ENCODE results near the gene CTCF.

DNA sequence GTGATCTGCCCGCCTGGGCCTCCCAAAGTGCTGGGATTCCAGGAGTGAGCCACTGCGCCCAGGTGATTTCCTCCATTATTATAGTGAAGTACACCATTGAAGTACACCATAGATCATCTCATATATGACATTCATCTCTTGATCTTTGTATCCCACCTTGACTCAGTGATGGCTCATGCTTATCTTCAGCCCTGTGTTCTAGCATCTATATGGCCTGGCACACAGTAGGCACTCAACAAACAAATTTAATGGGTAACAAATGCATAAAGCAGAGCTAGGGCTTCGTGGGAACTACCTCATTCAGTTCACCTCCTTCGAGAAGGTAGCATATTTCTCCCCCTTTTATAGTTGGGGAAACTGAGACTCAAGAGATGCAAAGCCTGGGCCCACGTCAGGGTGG lies 103.3 kb downstream of the CTCF start:
- TF ChIP-seq, protein P1, sequence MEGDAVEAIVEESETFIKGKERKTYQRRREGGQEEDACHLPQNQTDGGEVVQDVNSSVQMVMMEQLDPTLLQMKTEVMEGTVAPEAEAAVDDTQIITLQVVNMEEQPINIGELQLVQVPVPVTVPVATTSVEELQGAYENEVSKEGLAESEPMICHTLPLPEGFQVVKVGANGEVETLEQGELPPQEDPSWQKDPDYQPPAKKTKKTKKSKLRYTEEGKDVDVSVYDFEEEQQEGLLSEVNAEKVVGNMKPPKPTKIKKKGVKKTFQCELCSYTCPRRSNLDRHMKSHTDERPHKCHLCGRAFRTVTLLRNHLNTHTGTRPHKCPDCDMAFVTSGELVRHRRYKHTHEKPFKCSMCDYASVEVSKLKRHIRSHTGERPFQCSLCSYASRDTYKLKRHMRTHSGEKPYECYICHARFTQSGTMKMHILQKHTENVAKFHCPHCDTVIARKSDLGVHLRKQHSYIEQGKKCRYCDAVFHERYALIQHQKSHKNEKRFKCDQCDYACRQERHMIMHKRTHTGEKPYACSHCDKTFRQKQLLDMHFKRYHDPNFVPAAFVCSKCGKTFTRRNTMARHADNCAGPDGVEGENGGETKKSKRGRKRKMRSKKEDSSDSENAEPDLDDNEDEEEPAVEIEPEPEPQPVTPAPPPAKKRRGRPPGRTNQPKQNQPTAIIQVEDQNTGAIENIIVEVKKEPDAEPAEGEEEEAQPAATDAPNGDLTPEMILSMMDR (IDR thresholded peaks at IDR 0.05): no peak
- TF ChIP-seq POLR2A (IDR thresholded peaks at IDR 0.05) (no peak), POLR2AphosphoS5 (IDR thresholded peaks at IDR 0.05) (no peak)

Measured in suprapubic skin (tissue), 4 donors.